Transverse colon (tissue), 4 donors: ENCODE measurements around the gene IL1RAPL1.

Experiments used
- EP300 ChIP-seq: sonication (generic); formaldehyde crosslinking; IDR thresholded peaks from one replicate; pipeline ENCODE4 v1.6.1; 2017; ENCODE audit warnings: antibody characterized with exemption, low read depth
- POLR2A ChIP-seq: fragments of 450-650 bp; IDR thresholded peaks from one replicate; pipeline ENCODE4 v1.6.1; 2016; ENCODE audit warnings: antibody characterized with exemption, mild to moderate bottlenecking, moderate library complexity
- POLR2AphosphoS5 ChIP-seq, 3 donors: sonication (generic); formaldehyde crosslinking; IDR thresholded peaks; one replicate each; pipeline ENCODE4 v1.6.1; 2016; ENCODE audit warnings: antibody characterized with exemption in 3 of 3
- TF ChIP-seq, protein P1 (sequence below), 5 experiments: fragments of 200-600 bp in 3 of 5; fragments of 450-650 bp in 2 of 5; sonication (generic) in 3 of 5; IDR thresholded peaks; 1 replicate in 2 of 5; 2 replicates in 3 of 5; pipeline ENCODE4 v1.5.1; 2016 to 2017; ENCODE audit warnings: antibody characterized with exemption in 5 of 5, inconsistent platforms in 3 of 5, mild to moderate bottlenecking in 2 of 5, moderate library complexity in 1 of 5

DNA sequence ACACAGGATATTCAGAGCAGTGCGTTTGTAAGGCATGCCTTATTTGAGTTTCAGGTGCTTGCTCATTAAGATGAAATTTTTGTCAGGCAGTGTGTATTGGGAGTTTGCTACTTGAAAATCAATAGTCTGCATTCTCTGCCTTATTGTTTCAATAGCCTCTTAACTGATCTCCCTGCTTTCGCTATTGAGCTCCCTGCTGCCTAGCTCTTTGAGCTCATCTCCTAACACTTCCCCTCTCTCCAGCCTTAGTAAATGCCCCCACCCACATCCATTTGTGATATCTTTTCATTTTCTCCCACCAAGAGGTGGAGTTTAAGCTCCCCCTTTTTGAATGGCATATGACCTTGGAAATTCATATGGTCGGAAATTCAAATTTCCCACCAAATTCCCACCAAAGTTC, 256.6 kb downstream of the IL1RAPL1 start:
- TF ChIP-seq, protein P1, sequence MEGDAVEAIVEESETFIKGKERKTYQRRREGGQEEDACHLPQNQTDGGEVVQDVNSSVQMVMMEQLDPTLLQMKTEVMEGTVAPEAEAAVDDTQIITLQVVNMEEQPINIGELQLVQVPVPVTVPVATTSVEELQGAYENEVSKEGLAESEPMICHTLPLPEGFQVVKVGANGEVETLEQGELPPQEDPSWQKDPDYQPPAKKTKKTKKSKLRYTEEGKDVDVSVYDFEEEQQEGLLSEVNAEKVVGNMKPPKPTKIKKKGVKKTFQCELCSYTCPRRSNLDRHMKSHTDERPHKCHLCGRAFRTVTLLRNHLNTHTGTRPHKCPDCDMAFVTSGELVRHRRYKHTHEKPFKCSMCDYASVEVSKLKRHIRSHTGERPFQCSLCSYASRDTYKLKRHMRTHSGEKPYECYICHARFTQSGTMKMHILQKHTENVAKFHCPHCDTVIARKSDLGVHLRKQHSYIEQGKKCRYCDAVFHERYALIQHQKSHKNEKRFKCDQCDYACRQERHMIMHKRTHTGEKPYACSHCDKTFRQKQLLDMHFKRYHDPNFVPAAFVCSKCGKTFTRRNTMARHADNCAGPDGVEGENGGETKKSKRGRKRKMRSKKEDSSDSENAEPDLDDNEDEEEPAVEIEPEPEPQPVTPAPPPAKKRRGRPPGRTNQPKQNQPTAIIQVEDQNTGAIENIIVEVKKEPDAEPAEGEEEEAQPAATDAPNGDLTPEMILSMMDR (IDR thresholded peaks at IDR 0.05): no peak
- TF ChIP-seq POLR2A: no peak
- TF ChIP-seq POLR2AphosphoS5 (IDR thresholded peaks at IDR 0.05): no peak
- no peak for TF ChIP-seq EP300
